ENCODE data around the gene GSG1.
"Not testable (repeated sequence)": the region's sequence is repeated elsewhere in the genome, so short reads cannot be mapped to it uniquely, and the experiment has no call there.

GSG1 gene

GRCh38 chr12:13091832-13092231 is 11.6 kb downstream of the GSG1 start:
- ATAC-seq (ENCODE audit: low read depth) (no peak), DNase-seq (ENCODE audit: low spot score in 2 of 2) (no peak)
- Mint-ChIP-seq H3K27ac (no peak overlapping the region), H3K36me3 (no peaks in the 10 kb centered on the region), H3K4me1 (peaks cover 10% of the 10 kb centered on the region), H3K4me3 (no peak overlapping the region), H3K9me3 (no peaks in the 10 kb centered on the region), H3K27me3 (no peaks in the 10 kb centered on the region)

GRCh38 chr12:13090054-13090453 is 13.4 kb downstream of the GSG1 start:
- no peak overlapping the region for H3K27ac Mint-ChIP-seq

GRCh38 chr12:13088496-13088895 is 15.0 kb downstream of the GSG1 start:
- Mint-ChIP-seq H3K4me3 (no peak overlapping the region), H3K27me3 (no peaks in the 10 kb centered on the region), H3K36me3 (peaks cover 12% of the 10 kb centered on the region), H3K27ac (no peak overlapping the region), H3K4me1 (peaks cover 10% of the 10 kb centered on the region), H3K9me3 (no peaks in the 10 kb centered on the region)
- DNase-seq (ENCODE audit: low spot score in 2 of 2) (no peak), ATAC-seq (ENCODE audit: low read depth) (no peak)

More at GRCh38 chr12:13090054-13090453, 13.4 kb downstream of the GSG1 start:
- H3K4me1 Mint-ChIP-seq, result peaks cover 10% of the 10 kb centered on the region
- DNase-seq (ENCODE audit: low spot score in 2 of 2) (no peak), ATAC-seq (ENCODE audit: low read depth) (no peak)
- no peak overlapping the region for H3K4me3 Mint-ChIP-seq
- H3K27me3 Mint-ChIP-seq, result no peaks in the 10 kb centered on the region
- H3K9me3 Mint-ChIP-seq, result no peaks in the 10 kb centered on the region
- peaks cover 7% of the 10 kb centered on the region for H3K36me3 Mint-ChIP-seq

- Mint-ChIP-seq H3K9me3 (no peaks in the 10 kb centered on the region), H3K27ac (no peak overlapping the region), H3K4me1 (peaks cover 10% of the 10 kb centered on the region), H3K4me3 (no peak overlapping the region), H3K27me3 (no peaks in the 10 kb centered on the region), H3K36me3 (peaks cover 12% of the 10 kb centered on the region)
- DNase-seq (ENCODE audit: low spot score in 2 of 2) (no peak), ATAC-seq (ENCODE audit: low read depth) (no peak)
Observed at GRCh38 chr12:13087766-13088165, 15.7 kb downstream of the GSG1 start.

- ATAC-seq (ENCODE audit: low read depth) (no peak), DNase-seq (ENCODE audit: low spot score in 2 of 2) (no peak)
- H3K4me1 Mint-ChIP-seq, result peaks cover 10% of the 10 kb centered on the region
- no peak overlapping the region for H3K4me3 Mint-ChIP-seq
- no peak overlapping the region for H3K27ac Mint-ChIP-seq
- H3K9me3 Mint-ChIP-seq, result no peaks in the 10 kb centered on the region
- H3K36me3 Mint-ChIP-seq, result peaks cover 16% of the 10 kb centered on the region
- H3K27me3 Mint-ChIP-seq, result no peaks in the 10 kb centered on the region
Observed at GRCh38 chr12:13085968-13086686, 17.3 kb downstream of the GSG1 start.

GRCh38 chr12:13084898-13085640 is 18.4 kb downstream of the GSG1 start:
- peaks cover 24% of the 10 kb centered on the region for H3K36me3 Mint-ChIP-seq
- no peak overlapping the region for H3K27ac Mint-ChIP-seq
- DNase-seq (ENCODE audit: low spot score in 2 of 2) (no peak), ATAC-seq (ENCODE audit: low read depth) (no peak)
- H3K4me3 Mint-ChIP-seq, result no peak overlapping the region
- no peaks in the 10 kb centered on the region for H3K27me3 Mint-ChIP-seq
- H3K4me1 Mint-ChIP-seq, result peaks cover 6% of the 10 kb centered on the region
- no peaks in the 10 kb centered on the region for H3K9me3 Mint-ChIP-seq

- not testable (repeated sequence) for H3K27ac Mint-ChIP-seq; H3K4me1 Mint-ChIP-seq; H3K4me3 Mint-ChIP-seq; H3K27me3 Mint-ChIP-seq; DNase-seq (ENCODE audit: low spot score in 2 of 2); ATAC-seq (ENCODE audit: low read depth); H3K9me3 Mint-ChIP-seq
- peaks cover 27% of the 10 kb centered on the region for H3K36me3 Mint-ChIP-seq
Observed at GRCh38 chr12:13083638-13084037, 19.8 kb downstream of the GSG1 start.

- Mint-ChIP-seq H3K27me3 (no peaks in the 10 kb centered on the region), H3K9me3 (no peaks in the 10 kb centered on the region), H3K27ac (no peak overlapping the region), H3K4me3 (no peak overlapping the region), H3K4me1 (no peaks in the 10 kb centered on the region), H3K36me3 (peaks cover 32% of the 10 kb centered on the region)
- DNase-seq (ENCODE audit: low spot score in 2 of 2) (no peak), ATAC-seq (ENCODE audit: low read depth) (no peak)
Observed at GRCh38 chr12:13082861-13083260, 20.6 kb downstream of the GSG1 start.

- H3K36me3 Mint-ChIP-seq, result peaks cover 36% of the 10 kb centered on the region
- ATAC-seq (ENCODE audit: low read depth), result no peak
- DNase-seq (ENCODE audit: low spot score in 2 of 2), result no peak
- no peak overlapping the region for H3K4me3 Mint-ChIP-seq
- H3K27ac Mint-ChIP-seq, result no peak overlapping the region
- no peaks in the 10 kb centered on the region for H3K27me3 Mint-ChIP-seq
- no peaks in the 10 kb centered on the region for H3K4me1 Mint-ChIP-seq
- H3K9me3 Mint-ChIP-seq, result no peaks in the 10 kb centered on the region
Observed at GRCh38 chr12:13080266-13080665, 23.2 kb downstream of the GSG1 start.

GRCh38 chr12:13079440-13079906 is 24.0 kb downstream of the GSG1 start:
- H3K4me1 Mint-ChIP-seq, result no peaks in the 10 kb centered on the region
- H3K27ac Mint-ChIP-seq, result no peak overlapping the region
- ATAC-seq (ENCODE audit: low read depth) (no peak), DNase-seq (ENCODE audit: low spot score in 2 of 2) (no peak)
- H3K9me3 Mint-ChIP-seq, result no peaks in the 10 kb centered on the region
- H3K36me3 Mint-ChIP-seq, result peaks cover 31% of the 10 kb centered on the region
- H3K4me3 Mint-ChIP-seq, result no peak overlapping the region
- no peaks in the 10 kb centered on the region for H3K27me3 Mint-ChIP-seq

- peaks cover 39% of the 10 kb centered on the region for H3K36me3 Mint-ChIP-seq
- ATAC-seq (ENCODE audit: low read depth), result no peak
- DNase-seq (ENCODE audit: low spot score in 2 of 2), result no peak
- no peaks in the 10 kb centered on the region for H3K4me1 Mint-ChIP-seq
- no peak overlapping the region for H3K27ac Mint-ChIP-seq
- no peaks in the 10 kb centered on the region for H3K9me3 Mint-ChIP-seq
- no peak overlapping the region for H3K4me3 Mint-ChIP-seq
- no peaks in the 10 kb centered on the region for H3K27me3 Mint-ChIP-seq
Observed at GRCh38 chr12:13075786-13076570, 27.5 kb downstream of the GSG1 start.

- no peaks in the 10 kb centered on the region for H3K4me1 Mint-ChIP-seq
- DNase-seq (ENCODE audit: low spot score in 2 of 2), result no peak
Observed at GRCh38 chr12:13075118-13075480, 28.4 kb downstream of the GSG1 start.

GRCh38 chr12:13074396-13075117 is 28.9 kb downstream of the GSG1 start:
- ATAC-seq (ENCODE audit: low read depth), result no peak
- Mint-ChIP-seq H3K36me3 (peaks cover 35% of the 10 kb centered on the region), H3K4me3 (no peak overlapping the region), H3K9me3 (no peaks in the 10 kb centered on the region), H3K4me1 (no peaks in the 10 kb centered on the region), H3K27me3 (no peaks in the 10 kb centered on the region), H3K27ac (no peak overlapping the region)
- no peak for DNase-seq (ENCODE audit: low spot score in 2 of 2)

More at GRCh38 chr12:13075118-13075480, 28.4 kb downstream of the GSG1 start:
- no peak for ATAC-seq (ENCODE audit: low read depth)
- H3K27ac Mint-ChIP-seq, result no peak overlapping the region
- H3K27me3 Mint-ChIP-seq, result no peaks in the 10 kb centered on the region
- no peak overlapping the region for H3K4me3 Mint-ChIP-seq
- no peaks in the 10 kb centered on the region for H3K9me3 Mint-ChIP-seq
- peaks cover 38% of the 10 kb centered on the region for H3K36me3 Mint-ChIP-seq

All from memory B cell (primary cell).